ENCODE data around the gene MYOD1.

The MYOD1 gene

DNA sequence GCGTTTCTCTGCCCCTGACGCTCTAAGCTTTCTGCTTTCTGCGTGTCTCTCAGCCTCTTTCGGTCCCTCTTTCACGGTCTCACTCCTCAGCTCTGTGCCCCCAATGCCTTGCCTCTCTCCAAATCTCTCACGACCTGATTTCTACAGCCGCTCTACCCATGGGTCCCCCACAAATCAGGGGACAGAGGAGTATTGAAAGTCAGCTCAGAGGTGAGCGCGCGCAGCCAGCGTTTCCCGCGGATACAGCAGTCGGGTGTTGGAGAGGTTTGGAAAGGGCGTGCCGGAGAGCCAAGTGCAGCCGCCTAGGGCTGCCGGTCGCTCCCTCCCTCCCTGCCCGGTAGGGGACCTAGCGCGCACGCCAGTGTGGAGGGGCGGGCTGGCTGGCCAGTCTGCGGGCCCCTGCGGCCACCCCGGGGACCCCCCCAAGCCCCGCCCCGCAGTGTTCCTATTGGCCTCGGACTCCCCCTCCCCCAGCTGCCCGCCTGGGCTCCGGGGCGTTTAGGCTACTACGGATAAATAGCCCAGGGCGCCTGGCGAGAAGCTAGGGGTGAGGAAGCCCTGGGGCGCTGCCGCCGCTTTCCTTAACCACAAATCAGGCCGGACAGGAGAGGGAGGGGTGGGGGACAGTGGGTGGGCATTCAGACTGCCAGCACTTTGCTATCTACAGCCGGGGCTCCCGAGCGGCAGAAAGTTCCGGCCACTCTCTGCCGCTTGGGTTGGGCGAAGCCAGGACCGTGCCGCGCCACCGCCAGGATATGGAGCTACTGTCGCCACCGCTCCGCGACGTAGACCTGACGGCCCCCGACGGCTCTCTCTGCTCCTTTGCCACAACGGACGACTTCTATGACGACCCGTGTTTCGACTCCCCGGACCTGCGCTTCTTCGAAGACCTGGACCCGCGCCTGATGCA, at the start of gene MYOD1:
Gene MYOD1 (plus strand): TSS at position 544 of the 910 bp plus-strand sequence. CDS start 212 bp downstream, at position 756.
- no peak within 1 kb of the TSS for H3K4me3 ChIP-seq
- H3K27ac ChIP-seq = no peak within 1 kb of the TSS

- Histone ChIP-seq H3K4me3 (no peak overlapping the region), H3K27ac (no peak overlapping the region)
These were observed 46.9 kb upstream of the MYOD1 start for GRCh38 chr11:17672469-17672868.

GRCh38 chr11:17673951-17674350, 45.4 kb upstream of the MYOD1 start:
- Histone ChIP-seq H3K27ac (no peak overlapping the region), H3K4me3 (no peak overlapping the region)

DNA sequence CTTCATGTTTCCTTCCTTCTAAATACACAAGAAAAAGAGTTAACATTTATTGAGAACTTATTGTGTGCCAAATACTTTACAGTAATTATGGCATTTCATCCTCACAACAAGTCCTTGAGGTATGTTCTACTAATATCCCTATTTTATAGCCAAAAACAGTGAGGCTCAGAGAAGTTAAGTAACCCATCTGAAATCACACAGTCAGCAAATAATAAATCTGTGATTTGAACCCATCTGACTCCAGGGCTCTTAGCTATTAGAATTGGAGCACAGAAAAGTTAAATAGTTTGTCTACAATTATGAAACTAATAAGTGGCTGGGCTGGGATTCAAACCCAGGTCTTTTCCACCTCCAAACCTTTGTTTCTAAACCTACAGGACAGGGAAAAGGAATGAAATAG, 36.5 kb upstream of the MYOD1 start:
- Histone ChIP-seq H3K27ac (no peak overlapping the region), H3K4me3 (no peak overlapping the region)

DNA sequence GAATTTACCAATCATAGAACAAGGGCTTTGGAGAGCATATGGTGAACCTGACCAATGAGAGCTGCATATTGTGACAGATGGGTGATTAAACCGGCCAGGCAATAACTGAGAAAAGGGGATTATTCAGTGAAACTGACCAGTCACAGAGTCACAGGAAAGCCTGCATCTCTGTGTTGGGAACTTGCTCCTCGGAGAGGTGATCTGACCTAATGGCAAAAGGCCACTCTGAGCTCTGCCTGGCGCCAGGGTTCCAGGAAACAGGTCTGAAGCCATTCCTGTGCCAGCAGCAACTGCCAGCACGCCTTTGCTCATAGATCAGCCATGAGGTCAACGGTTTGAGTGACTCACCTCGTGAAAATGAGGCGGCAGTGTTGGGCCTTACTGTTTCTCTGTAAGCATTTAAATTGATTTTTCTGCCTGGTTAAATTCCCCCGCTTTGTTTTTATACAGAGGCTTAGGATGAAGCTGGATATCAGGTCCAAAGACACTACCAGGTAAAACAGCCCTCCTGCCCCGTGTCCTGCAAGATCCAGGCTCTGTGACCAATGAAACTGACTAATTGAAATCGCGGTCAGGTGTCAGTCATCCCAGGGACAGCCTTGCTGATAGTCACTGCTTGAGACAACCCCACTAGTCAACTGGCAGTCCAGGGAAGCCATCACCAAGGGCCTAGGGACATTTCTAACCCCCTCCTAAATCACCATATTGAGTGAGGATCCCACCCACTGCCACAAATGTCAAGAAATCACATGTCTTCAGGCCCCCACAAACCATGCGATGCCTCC, 35.8 kb upstream of the MYOD1 start:
- no peak overlapping the region for H3K4me3 ChIP-seq
- no peak overlapping the region for H3K27ac ChIP-seq

DNA sequence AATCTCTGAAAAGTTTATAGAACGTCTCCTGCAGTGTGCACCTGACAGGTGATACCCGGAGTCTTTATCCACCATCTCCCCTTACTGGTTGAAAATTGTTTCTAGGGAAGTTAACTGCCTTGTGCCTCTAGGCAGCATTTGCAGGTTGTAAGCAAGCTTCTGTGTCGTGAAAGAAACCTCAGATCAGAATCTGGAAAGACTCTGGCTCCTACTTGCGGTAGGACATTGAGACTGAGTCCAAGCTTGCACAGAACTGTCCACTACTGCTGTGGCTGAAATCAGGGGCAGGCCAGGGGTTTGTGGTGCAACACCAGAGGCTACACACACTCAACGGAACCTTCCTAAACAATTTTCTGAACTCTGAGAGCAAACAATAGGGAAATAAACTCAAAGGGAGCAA, 34.8 kb upstream of the MYOD1 start:
- Histone ChIP-seq H3K4me3 (no peak overlapping the region), H3K27ac (no peak overlapping the region)

DNA sequence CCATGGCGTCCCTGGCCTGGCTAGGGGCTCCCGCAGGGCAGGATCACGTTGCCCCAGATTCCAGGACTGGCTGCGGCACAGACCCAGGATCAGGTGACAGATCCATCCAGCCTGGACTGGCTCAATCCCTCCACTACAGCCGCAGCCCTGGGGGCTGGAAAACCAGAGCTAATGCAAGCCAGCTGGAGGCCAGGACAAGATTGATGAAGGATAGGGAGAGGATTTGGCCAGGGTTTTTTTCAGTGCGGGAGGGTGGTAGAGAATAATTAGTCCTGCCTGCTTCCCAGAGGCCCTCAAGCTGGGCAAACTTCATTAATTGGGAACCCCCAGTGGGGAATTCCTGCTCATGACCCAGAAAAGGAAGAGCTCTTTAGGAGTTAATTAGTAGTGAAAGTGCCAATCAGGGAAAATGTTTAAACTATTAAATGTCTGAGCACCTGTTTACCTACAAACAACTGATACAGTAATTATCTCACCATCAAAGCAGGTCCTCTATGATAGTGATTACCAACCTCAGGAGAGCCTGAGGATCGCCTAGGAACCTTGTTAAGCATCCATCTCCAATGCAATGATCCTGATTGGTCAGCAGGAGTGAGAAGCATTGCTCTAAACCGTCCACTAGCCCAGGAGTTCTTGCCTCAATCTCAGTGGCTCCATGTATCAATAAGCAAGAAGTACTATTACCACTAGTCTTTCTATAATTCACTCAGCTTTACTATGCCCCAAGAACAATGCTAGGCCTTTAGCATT, 33.0 kb upstream of the MYOD1 start:
- H3K4me3 ChIP-seq = no peak overlapping the region
- no peak overlapping the region for H3K27ac ChIP-seq

GRCh38 chr11:17687946-17688670, 31.3 kb upstream of the MYOD1 start:
- no peak overlapping the region for H3K27ac ChIP-seq
- H3K4me3 ChIP-seq = no peak overlapping the region

GRCh38 chr11:17691550-17691949, 27.8 kb upstream of the MYOD1 start:
- no peak overlapping the region for H3K4me3 ChIP-seq

GRCh38 chr11:17691976-17692375, 27.4 kb upstream of the MYOD1 start:
- Histone ChIP-seq H3K4me3 (no peak overlapping the region), H3K27ac (no peak overlapping the region)

More at GRCh38 chr11:17691550-17691949, 27.8 kb upstream of the MYOD1 start:
- no peak overlapping the region for H3K27ac ChIP-seq

- no peak overlapping the region for H3K4me3 ChIP-seq
- no peak overlapping the region for H3K27ac ChIP-seq
These were observed 26.4 kb upstream of the MYOD1 start for GRCh38 chr11:17692931-17693330.

DNA sequence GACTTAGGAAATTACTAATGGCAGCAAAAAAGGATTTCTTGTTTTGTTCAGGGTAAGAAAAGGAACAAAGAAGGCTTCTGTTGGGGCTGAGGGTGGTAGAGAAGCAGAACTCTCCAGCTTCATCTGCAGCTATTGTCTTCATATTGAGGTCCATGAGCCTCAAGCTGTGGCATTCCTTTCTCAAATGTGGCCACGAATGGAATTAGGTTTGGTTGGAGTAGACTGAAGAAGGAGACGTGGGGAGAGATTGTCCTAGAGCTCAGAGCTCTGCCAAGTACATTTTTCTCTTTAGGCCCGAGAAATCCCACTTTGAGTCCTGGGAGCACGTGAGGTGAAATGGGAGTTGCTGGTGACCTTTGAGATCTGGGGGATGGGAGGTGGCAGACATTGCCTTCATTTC, 25.8 kb upstream of the MYOD1 start:
- Histone ChIP-seq H3K4me3 (no peak overlapping the region), H3K27ac (no peak overlapping the region)

GRCh38 chr11:17694494-17695110, 24.8 kb upstream of the MYOD1 start:
- H3K4me3 ChIP-seq = no peak overlapping the region
- no peak overlapping the region for H3K27ac ChIP-seq

DNA sequence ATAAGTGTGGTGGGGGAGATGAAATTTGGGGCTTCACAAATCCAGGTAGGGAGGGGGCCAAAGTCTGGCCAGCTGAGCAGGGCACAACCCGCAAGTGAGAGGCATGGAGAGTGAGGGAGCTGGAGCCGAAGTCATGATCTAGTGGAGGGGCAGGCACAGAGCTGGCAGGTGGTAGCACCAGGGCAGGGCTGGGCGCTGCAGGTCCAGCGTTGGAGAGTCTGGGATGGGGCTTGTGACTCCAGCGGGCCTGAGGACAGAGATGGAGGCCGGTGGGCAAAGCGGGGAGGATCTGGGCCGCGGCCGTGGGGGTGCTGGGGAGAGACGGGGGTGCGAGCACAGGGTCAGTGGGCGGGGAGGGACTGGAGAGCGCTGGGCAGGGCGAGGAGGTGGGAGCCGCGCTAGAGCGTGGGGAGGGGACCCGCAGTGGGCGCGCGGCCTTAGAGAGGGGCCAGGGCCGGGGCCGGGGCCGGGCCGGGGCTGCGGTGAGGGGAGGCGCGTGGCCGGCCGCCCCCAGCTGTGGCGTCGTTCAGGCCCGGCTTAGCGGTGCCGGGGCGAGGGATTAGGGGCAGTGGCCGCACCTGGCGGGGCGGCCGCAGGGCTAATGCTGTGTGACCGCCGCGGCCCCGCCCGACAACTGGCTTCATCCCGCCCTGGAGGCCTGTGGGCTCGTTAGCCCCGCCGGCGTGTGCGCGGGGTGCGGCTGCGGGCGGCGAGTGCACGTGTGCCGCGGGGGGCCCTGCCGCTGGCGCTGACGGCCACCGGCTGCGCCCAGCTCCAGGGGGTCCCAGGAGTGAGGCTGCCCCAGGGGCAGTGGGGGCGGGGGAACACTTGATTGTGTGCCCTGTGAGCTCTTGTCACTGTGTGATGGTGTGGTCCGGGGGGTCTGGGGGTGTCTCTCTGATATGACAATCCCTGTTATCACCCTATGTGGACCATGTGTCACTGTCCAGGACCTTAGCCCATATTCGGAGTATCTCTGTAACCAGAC, 23.6 kb upstream of the MYOD1 start:
- Histone ChIP-seq H3K4me3 (no peak overlapping the region), H3K27ac (no peak overlapping the region)

- H3K4me3 ChIP-seq = no peak overlapping the region
- no peak overlapping the region for H3K27ac ChIP-seq
These were observed 22.6 kb upstream of the MYOD1 start for GRCh38 chr11:17696741-17697140.

DNA sequence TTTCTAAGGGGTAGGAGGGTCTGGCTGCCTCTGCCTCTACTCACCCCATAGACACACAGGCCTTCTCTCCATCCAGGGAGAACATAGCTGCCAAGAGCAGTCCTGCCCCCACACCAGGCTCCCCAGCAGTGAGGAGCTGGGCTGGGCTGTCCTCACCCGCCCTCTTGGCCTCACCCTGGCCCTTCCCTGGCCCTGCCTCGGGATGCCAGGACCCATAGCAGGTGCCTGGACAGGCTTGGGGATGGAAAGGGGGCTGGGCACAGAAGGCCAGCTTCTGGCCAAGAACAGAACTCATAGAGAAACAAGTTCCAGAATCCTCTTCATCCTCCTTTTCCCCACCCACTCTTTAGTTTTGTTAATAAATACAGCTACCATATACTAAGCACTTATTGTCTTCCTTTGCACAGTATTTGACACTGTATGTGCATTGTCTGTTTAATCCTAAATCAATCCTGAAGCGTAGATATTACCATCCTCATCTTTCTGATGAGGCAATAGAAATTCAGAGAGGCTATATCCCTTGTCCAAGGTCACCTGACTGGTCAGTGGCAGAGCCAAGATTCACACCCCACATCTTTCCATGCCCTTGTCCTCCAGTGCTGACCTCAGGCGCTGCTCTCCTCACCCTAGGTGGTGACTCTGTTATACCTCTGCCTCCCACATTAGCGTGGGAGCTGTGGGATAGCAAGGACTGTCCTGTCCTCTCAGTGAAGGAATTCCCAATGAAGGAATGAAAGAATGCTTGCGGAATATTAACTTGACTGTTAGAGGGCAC, 22.0 kb upstream of the MYOD1 start:
- Histone ChIP-seq H3K4me3 (no peak overlapping the region), H3K27ac (no peak overlapping the region)
